Ishikawa (cell line): ENCODE data around the gene DRG1.

Experiments used
- EP300 ChIP-seq: IDR thresholded peaks from 2 replicates; pipeline ENCODE4 v1.6.1; 2012; ENCODE audit warnings: borderline replicate concordance
- RAD21 ChIP-seq: IDR thresholded peaks from 2 replicates; pipeline ENCODE4 v1.6.1; 2012; ENCODE audit warnings: low read depth
- REST ChIP-seq: IDR thresholded peaks from 2 replicates; pipeline ENCODE4 v1.6.1; 2012; ENCODE audit warnings: low read depth, mild to moderate bottlenecking
- TEAD4 ChIP-seq: IDR thresholded peaks from 2 replicates; pipeline ENCODE4 v1.6.1; 2012

- no peak for TF ChIP-seq TEAD4
- no peak for TF ChIP-seq REST
- no peak for TF ChIP-seq RAD21
- TF ChIP-seq EP300 = no peak
These were observed 36.7 kb downstream of the DRG1 start for GRCh38 chr22:31436132-31436531.
